Activated CD4-positive, alpha-beta T cell treated with anti-CD3 and anti-CD28 coated beads, Interleukin-2, amount 50 U/mL, for 4 hours (primary cell): ENCODE results near the gene NRXN3.

Experiments
- DNase-seq, 2 experiments: peaks; one replicate each; pipeline ENCODE4 v3.0.0-alpha.2; 2020

Gene NRXN3

DNA sequence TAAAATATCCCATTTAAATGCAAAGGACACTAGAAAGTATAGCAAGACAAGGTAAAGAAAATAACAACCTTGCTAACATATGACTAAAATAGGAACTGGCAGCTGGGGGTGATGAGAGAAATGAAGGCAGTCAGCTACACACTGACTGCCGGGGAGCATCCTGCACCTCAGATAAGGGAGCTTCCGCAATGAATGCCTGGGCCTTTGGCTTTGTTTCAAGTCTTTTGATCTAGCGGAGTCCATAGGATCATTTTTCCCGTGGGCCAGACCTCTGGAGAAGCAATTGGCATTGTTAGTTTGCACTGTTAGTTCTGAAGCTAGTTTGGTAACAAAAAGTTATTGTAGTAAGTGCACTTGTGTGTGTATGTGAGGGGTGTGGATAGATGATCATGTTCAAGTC is 1401.2 kb downstream of the NRXN3 start:
- DNase-seq, result no peak

DNA sequence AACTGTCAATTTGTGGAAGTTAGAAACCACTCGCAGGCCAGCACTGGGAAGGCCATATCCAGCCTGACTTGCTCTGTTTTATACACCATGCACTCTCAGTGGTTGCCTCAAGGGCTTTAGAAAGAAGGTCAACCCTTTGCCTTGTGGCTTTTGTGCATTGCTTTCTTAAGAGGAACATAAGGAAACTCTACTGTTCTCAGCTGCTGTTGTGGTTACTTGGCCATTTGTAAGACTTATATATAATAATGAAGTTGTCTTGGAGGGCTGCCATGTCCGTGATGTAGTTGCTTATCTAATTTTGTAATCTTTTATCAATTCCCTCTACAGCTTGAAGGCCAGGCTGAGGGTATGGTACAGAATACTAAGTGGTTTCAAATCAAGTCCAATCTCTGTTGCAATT is 1403.3 kb downstream of the NRXN3 start:
- no peak for DNase-seq

- DNase-seq, result no peak
Observed at GRCh38 chr14:79575032-79575431, 1404.9 kb downstream of the NRXN3 start.

GRCh38 chr14:79576424-79576823 is 1406.3 kb downstream of the NRXN3 start:
- no peak for DNase-seq

DNA sequence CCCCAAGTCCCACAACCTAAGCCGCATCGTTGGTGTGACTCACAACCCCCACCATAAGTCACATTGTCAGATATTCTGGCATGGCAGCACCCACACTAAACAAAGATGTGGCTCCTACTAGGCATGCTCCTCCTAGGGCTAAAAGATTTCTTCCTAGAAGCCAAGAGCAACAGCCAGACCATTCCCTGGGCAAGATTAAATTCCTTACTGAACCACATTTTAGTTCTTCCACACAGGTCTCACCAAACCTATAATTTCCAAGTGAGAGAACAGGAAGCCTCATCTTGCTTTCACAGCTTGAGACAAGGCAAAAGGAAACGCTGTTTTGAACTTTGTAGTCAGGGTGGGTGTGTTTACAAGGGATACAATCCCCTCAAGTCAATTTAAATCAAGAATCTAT is 1408.3 kb downstream of the NRXN3 start:
- DNase-seq, result no peak

DNA sequence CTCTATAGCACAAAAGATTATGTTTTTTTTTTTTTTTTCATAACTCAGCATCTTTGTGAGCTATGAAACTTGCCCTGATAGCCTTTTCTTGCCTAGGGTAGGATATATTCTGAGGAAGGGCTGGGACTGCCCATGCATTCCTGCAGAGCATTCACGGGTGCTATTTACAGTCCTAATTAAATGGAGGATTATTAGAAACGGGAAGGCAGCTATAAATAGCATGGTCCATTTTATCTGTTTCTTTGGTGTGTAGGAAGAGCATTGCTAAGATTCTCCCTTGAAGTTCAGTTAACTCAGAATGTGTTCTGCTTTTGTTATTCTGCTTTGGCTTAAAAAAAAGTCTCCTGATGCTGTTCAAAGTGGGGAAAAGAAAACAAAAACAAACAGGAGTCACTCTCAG is 1410.2 kb downstream of the NRXN3 start:
- no peak for DNase-seq

DNA sequence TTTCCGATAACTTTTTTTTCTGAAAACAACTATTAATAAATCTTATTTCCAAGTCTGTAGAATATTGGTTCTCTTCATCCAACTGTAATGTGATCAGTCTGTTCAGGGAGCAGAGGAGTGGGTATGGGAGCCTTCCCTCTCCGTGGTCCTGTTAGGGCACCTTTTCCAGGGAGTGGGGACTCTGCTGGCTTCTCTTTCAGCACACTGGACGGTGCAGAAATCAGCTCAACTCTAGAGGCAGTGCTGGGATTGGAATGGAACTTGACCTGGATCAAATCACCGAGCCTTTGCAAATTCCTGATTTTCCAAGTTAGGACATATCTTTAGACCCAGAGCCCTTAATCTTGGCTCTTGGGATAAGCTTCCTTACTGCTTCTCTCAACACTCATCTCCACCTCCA is 1410.7 kb downstream of the NRXN3 start:
- DNase-seq, result no peak

DNA sequence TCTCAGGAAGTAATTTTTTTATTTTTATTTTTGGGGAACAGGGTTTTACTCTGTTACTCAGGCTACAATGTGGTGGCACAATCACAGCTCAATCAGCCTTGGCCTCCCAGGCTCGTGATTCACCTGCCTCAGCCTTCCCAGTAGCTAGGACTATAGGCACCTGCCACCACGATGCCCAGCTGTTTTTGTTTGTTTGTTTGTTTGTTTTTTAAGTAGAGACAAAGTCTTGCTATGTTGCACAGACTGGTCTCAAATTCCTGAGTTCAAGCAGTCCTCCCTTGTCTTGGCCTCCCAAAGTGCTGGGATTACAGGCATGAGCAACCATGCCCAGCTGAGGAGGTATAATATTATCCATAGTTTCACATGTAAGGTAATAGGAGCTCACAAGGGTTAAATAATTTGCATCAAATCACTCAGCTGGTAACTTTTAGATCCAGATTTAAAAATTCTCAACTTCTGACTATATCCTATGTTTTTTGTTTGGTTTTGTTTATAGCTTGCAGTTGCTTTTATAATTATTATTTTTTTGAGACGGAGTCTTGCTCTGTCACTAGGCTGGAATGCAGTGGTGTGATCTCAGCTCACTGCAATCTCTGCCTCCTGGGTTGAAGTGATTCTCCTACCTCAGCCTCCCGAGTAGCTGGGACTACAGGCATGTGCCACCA is 1411.9 kb downstream of the NRXN3 start:
- DNase-seq, result no peak

DNA sequence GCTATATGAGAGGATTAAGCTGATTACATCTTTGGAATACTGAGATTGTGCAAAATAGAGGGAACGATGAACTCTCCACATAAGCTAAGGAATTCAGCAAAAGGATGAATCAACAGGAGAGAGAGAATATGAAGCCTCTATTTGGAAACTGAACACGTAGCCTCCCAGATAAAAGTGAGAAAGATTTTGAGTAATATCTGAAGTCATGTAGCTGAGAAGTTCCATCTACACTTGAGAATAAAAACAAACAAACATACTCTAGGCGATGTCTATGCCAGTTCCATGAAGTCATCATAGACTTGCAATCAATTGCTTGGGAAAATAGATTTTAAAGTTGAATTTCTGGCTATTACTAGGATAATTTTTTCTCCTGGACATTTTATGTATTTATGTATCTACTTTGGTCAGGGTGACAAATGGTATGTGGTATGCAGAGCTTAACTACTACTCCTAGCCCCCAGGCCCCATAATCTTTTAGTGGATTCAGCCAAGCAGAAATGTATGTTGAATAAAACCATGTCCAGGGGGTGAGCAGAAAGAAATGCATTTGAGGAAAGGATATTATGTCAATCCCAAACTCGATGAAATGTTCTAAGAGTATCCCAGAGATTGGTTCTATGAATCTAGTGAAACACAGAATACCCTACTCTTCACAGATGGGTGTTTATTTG is 1413.7 kb downstream of the NRXN3 start:
- DNase-seq, result no peak

GRCh38 chr14:79584679-79585078 is 1414.5 kb downstream of the NRXN3 start:
- DNase-seq, result no peak

- no peak for DNase-seq
Observed at GRCh38 chr14:79585845-79586244, 1415.7 kb downstream of the NRXN3 start.

GRCh38 chr14:79586416-79586815 is 1416.2 kb downstream of the NRXN3 start:
- no peak for DNase-seq

DNA sequence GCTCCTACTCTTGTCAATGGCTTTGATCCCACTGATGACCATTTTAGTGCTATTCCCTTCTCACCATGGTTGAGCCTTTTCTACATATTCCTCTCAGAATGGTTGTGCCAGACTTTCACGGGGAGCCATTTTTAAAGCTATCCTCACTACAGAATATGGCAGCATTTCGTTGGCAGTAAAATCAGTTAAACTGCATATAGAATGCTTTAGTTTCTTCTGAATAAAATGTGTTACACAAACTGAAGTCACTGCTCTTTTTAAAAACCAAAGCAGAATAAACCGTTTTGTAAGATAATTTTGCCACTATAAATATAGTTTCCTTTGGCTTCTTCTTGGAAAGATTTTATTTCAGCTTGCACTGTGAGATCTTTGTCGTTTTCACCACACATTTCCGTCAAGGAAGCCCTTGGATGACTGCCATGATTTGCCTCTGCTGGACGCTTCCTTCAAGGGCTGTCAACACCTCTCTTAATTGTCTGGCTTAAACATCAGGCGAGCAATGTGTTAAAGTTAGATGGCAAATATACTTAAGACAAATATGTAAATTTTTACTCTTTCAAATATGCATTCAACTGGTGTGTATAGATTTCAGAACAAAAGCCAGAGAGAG is 1416.9 kb downstream of the NRXN3 start:
- no peak for DNase-seq

DNA sequence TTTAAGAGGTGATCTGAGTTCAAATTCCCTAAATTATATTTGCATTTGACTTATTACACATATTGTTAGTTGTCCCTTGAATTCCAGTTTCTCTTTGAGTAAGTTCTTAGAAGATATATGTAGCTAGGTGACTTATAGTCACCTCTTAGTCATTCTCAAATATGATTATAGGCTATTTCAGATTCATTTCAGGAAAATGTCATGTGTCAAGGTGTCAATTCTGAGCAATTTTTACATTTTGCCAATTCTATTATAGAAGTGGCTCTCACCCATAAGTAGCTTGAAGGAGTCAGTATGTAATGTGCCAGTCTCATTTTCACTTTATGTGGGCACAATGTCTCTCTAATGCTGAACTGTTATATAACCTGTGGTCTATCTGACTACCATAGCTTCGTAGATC is 1417.7 kb downstream of the NRXN3 start:
- DNase-seq, result no peak

- no peak for DNase-seq
Observed at GRCh38 chr14:79588398-79588797, 1418.2 kb downstream of the NRXN3 start.

DNA sequence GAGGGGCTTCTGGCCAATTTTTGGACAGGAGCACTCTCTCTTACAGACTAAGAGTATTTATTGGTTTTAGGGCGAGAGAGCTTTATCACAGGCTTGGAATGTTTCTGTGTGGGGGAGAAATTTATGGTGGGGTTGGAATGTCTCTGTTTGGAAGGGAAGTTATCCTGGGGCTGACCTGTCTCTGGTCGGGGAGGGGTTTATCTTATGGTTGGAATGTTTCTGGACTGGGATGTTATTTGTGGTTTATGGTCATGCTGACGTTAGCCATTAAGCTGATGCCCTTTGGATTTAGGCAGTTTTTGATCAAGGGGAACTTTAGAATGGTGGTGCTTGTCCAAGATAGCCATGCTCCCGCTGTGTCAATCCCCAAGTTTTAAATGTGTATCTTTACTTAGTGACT is 1426.4 kb downstream of the NRXN3 start:
- no peak for DNase-seq

DNA sequence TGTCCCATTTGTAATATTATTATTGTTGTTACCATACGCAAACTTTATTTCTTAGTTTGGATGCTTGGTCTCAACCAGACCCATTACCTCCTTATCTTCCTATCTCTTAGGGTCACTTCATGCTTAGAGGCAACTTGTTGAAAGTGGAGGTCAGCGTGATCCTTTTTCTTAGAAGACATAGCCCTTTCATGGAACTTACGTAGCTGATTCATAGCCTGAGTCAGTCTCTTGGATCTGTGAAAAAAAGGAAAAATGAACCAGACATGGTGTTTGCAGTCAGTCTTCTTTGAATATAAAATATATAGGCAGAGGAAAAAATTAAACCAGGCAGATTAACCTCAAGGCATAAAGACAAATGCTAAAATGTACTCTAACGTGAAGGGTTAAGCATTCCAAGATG is 1427.4 kb downstream of the NRXN3 start:
- DNase-seq, result no peak

- no peak for DNase-seq
Observed at GRCh38 chr14:79598339-79598738, 1428.2 kb downstream of the NRXN3 start.

- no peak for DNase-seq
Observed at GRCh38 chr14:79599239-79599638, 1429.1 kb downstream of the NRXN3 start.

GRCh38 chr14:79600406-79600805 is 1430.2 kb downstream of the NRXN3 start:
- DNase-seq, result no peak

- DNase-seq, result no peak
Observed at GRCh38 chr14:79601579-79601978, 1431.4 kb downstream of the NRXN3 start.

DNA sequence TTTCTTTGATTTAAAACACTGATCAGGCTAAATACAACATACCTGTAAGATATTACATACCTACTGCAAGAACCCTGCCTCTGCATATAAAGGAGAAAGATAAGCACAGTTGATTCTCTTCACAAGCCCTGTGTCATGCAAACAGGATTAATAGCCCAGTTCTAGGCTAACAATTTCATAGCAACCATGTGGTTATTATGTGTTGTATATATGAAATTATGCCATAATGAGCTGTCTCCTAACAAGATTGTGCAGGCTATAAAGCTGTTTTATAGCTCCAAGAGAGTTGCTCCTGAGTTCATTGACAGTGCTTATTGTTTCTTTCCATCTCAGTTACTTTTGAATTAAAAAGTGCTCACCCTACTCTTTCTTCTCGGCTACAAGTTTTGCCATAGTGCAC is 1431.9 kb downstream of the NRXN3 start:
- no peak for DNase-seq

GRCh38 chr14:79602742-79603141 is 1432.6 kb downstream of the NRXN3 start:
- DNase-seq, result no peak

- no peak for DNase-seq
Observed at GRCh38 chr14:79605849-79606248, 1435.7 kb downstream of the NRXN3 start.

GRCh38 chr14:79608446-79608845 is 1438.3 kb downstream of the NRXN3 start:
- no peak for DNase-seq
